Testis (tissue), 5 donors: ENCODE data around the gene HRH4. TPM values are rescaled to one million over a fixed set of nuclear protein-coding genes. Genes with fewer than 3 reads are reported as not detected.

Experiments
- DNase-seq: peaks from one replicate; pipeline ENCODE4 v3.0.0-alpha.2; 2019
- H3K27ac ChIP-seq, 2 donors: fragments of 200-600 bp; sonication (generic); one replicate each; pipeline ENCODE4 v1.5.1; 2019
- H3K27me3 ChIP-seq: fragments of 200-600 bp; sonication (generic); one replicate; pipeline ENCODE4 v1.5.1; 2019
- H3K36me3 ChIP-seq: fragments of 200-600 bp; sonication (generic); one replicate; pipeline ENCODE4 v1.5.1; 2017; ENCODE audit warnings: low read depth; ENCODE audit errors: missing control alignments
- H3K4me1 ChIP-seq: fragments of 200-600 bp; sonication (generic); one replicate; pipeline ENCODE4 v1.5.1; 2019
- H3K4me3 ChIP-seq, 2 donors: fragments of 200-600 bp; sonication (generic); one replicate each; pipeline ENCODE4 v1.5.1; 2017 to 2019
- H3K9me3 ChIP-seq: fragments of 200-600 bp; sonication (generic); one replicate; pipeline ENCODE4 v1.5.1; 2017
- POLR2A ChIP-seq: fragments of 450-650 bp; IDR thresholded peaks from one replicate; pipeline ENCODE4 v1.6.1; 2017; ENCODE audit warnings: antibody characterized with exemption, mild to moderate bottlenecking, moderate library complexity
- WGBS, 2 donors: methylation state at CpG; one replicate each; pipeline ENCODE4 v1.1.5; 2018; 5-methylcytosine and 5-hydroxymethylcytosine counted together
- intact Hi-C: fragments of 100-400 bp; cut with DNase I; formaldehyde crosslinking; loops from one replicate; pipeline ENCODE4 v1.15.1; 2023; ENCODE audit warnings: low total_unique reads
- long read RNA-seq, 2 donors: transcript quantifications; one replicate each; lab custom pipeline, GENCODE V29; 2026
- polyA plus RNA-seq: library from polyadenylated mRNA; stranded (reverse); fragments of 350-450 nt; fragmentation: Illumina TruSeq; extraction: RNeasy Lipid Tissue Mini Kit (QIAGEN cat#74804); gene quantifications from one replicate; pipeline ENCODE4 v1.2.3, GENCODE V29; 2014; ENCODE audit warnings: low read depth, low replicate concordance; ENCODE audit not compliant: insufficient read depth
- total RNA-seq, 2 donors: library from RNA; depleted of rRNA; stranded (reverse); fragments of >200 nt; gene quantifications; one replicate each; pipeline ENCODE4 v1.2.3, GENCODE V29; 2016
- TF ChIP-seq, protein P1 (sequence below), 3 experiments: fragments of 450-650 bp in 2 of 3; fragments of 200-600 bp in 1 of 3; sonication (generic) in 1 of 3; IDR thresholded peaks; one replicate each; pipeline ENCODE4 v1.5.1; 2016 to 2019; ENCODE audit warnings: antibody characterized with exemption in 3 of 3, mild to moderate bottlenecking in 2 of 3, moderate library complexity in 1 of 3

The HRH4 gene, protein sequence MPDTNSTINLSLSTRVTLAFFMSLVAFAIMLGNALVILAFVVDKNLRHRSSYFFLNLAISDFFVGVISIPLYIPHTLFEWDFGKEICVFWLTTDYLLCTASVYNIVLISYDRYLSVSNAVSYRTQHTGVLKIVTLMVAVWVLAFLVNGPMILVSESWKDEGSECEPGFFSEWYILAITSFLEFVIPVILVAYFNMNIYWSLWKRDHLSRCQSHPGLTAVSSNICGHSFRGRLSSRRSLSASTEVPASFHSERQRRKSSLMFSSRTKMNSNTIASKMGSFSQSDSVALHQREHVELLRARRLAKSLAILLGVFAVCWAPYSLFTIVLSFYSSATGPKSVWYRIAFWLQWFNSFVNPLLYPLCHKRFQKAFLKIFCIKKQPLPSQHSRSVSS
- total RNA-seq (under 1 TPM; 0.37 to 0.39 TPM), polyA plus RNA-seq (0.42 TPM)
- long read RNA-seq, donor 1, result 0 reads
- long read RNA-seq, donor 2, result 0 reads

DNA sequence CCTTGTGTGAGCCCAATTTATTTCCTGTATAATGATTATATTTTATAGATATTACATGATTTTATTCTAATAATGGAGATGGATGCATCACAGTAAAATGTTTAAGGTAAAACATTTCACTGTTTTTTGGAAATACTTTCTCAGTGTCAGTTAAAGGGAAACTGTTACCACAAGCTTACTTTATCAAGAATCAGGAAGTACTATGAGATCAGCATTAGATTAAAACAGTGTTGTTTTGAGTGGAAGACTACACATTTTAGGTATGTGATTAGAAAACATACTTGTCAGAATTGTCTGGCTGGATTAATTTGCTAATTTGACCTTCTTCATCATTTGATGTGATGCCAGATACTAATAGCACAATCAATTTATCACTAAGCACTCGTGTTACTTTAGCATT, at the start of gene HRH4:
Gene HRH4 (plus strand): TSS at position 250 of the 400 bp plus-strand sequence. CDS start 92 bp downstream, at position 342.
- intact Hi-C loops, result no loop called here
- no peak within 1 kb of the TSS for H3K4me3 ChIP-seq

DNA sequence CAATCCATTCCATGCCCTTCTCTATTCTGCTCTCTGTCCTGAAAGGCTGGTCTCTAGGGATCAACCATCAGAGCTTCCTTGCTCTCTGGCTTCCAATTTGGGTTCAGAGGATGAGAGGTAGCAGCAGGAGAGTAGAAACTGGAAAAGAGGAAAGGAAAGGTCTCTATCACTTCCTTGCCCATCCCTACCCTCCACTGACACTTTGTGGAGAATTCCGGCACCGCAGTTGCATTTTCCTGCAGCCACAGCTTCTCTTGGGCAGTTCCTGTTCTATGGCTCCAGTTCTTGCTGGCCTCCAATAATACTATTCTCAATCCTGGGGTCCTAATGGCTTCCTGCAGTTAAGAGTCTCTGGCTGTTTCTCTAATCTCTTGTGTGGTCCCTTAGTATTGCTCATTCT, 47.3 kb upstream of the HRH4 start:
- H3K4me3 ChIP-seq, result no peak overlapping the region
- intact Hi-C loops, result no loop called here
- 43 to 50% methylated on average over 2 of the region's 2 CpGs for WGBS, 2 donors
- DNase-seq, result peak; percentile 37
- H3K27me3 ChIP-seq, result no peaks in the 10 kb centered on the region
- H3K27ac ChIP-seq, result no peak overlapping the region
- TF ChIP-seq, protein P1, sequence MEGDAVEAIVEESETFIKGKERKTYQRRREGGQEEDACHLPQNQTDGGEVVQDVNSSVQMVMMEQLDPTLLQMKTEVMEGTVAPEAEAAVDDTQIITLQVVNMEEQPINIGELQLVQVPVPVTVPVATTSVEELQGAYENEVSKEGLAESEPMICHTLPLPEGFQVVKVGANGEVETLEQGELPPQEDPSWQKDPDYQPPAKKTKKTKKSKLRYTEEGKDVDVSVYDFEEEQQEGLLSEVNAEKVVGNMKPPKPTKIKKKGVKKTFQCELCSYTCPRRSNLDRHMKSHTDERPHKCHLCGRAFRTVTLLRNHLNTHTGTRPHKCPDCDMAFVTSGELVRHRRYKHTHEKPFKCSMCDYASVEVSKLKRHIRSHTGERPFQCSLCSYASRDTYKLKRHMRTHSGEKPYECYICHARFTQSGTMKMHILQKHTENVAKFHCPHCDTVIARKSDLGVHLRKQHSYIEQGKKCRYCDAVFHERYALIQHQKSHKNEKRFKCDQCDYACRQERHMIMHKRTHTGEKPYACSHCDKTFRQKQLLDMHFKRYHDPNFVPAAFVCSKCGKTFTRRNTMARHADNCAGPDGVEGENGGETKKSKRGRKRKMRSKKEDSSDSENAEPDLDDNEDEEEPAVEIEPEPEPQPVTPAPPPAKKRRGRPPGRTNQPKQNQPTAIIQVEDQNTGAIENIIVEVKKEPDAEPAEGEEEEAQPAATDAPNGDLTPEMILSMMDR (IDR thresholded peaks at IDR 0.05), result peak in 1 of 3 experiments; percentile 37
- TF ChIP-seq POLR2A, result no peak
- no peaks in the 10 kb centered on the region for H3K36me3 ChIP-seq
- H3K9me3 ChIP-seq, result no peaks in the 10 kb centered on the region
- no peaks in the 10 kb centered on the region for H3K4me1 ChIP-seq

More for the DNA sequence above, at the start of gene HRH4:
- no peaks in the 10 kb centered on the region for H3K27me3 ChIP-seq
- H3K9me3 ChIP-seq, result no peaks in the 10 kb centered on the region
- H3K27ac ChIP-seq, result no peak within 1 kb of the TSS
- no peak for DNase-seq
- H3K36me3 ChIP-seq, result no peaks in the 10 kb centered on the region
- WGBS, 2 donors, result 76 to 82% methylated on average over 1 of the region's 1 CpG
- TF ChIP-seq, protein P1 (IDR thresholded peaks at IDR 0.05), result no peak
- TF ChIP-seq POLR2A, result no peak
- no peaks in the 10 kb centered on the region for H3K4me1 ChIP-seq

DNA sequence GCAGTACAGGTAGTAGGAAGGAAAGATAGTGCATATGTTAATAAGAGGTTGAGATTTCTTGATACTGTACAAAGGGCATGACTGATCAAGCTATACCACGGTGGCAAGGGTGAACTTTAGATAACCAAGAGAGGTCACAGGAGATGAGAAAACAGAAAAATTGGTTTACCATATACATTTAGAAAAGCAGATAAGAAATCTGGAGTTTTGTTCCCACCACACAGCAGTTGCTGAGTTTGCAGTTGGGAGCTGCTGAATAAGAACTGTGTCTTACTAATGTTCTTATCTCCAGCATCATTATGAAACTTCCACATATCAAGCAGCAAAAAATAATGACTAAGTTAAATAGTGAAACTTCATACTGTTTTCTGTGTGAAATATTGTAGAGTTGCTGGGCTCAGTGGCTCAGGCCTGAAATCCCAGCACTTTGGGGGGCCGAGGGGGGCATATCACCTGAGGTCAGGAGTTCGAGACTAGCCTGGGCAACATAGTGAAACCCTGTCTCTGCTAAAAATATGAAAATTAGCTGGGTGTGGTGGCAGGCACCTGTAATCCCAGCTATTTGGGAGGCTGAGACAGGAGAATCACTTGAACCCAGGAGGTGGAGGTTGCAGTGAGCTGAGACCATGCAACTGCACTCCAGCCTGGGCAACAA, 46.0 kb upstream of the HRH4 start:
- intact Hi-C loops, result no loop called here
- H3K27ac ChIP-seq, result no peak overlapping the region
- no peak for DNase-seq
- no peak overlapping the region for H3K4me3 ChIP-seq
- no peaks in the 10 kb centered on the region for H3K9me3 ChIP-seq
- 84 to 90% methylated on average over 3 of the region's 3 CpGs for WGBS, 2 donors
- no peaks in the 10 kb centered on the region for H3K4me1 ChIP-seq
- no peak for TF ChIP-seq POLR2A
- TF ChIP-seq, protein P1 (IDR thresholded peaks at IDR 0.05), result no peak
- H3K36me3 ChIP-seq, result no peaks in the 10 kb centered on the region
- H3K27me3 ChIP-seq, result no peaks in the 10 kb centered on the region

DNA sequence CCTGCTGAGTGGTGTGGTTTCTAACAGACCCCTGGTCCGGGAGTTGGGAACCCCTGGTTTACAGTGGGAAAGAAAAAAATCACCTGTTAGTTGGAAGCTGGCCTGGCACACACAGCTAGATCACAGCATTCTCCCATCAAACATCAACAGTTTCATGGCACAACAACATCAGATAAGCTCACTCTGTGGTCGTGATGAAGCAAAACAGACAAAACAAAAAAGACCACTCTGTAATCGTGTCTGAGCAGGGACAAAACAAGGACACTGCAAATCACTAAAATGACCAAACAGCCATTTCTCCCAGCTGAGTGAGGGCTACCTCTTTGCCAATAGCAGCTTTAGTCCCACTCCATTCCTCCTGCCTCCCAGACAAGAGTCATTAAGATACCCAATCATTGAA, 43.0 kb upstream of the HRH4 start:
- no peak overlapping the region for H3K4me3 ChIP-seq
- no peaks in the 10 kb centered on the region for H3K9me3 ChIP-seq
- H3K27ac ChIP-seq, result no peak overlapping the region
- no peaks in the 10 kb centered on the region for H3K27me3 ChIP-seq
- no peak for DNase-seq
- WGBS, 2 donors, result 61 to 69% methylated on average over 3 of the region's 3 CpGs
- intact Hi-C loops, result no loop called here
- peaks cover 12% of the 10 kb centered on the region for H3K4me1 ChIP-seq
- no peaks in the 10 kb centered on the region for H3K36me3 ChIP-seq
- no peak for TF ChIP-seq POLR2A
- TF ChIP-seq, protein P1 (IDR thresholded peaks at IDR 0.05), result no peak
